Pancreas (tissue), 10 donors: ENCODE results near the gene MAST2. TPM values are rescaled to one million over a fixed set of nuclear protein-coding genes. Genes with fewer than 3 reads are reported as not detected.

Experiments
- ATAC-seq, 4 donors: fragments of 200-7000 bp; cut with Tn5 transposase; one replicate each; pipeline versions ENCODE4 v1.8.0 to v1.9.1; 2020; ENCODE audit warnings: mild to moderate bottlenecking in 4 of 4, moderate library complexity in 4 of 4
- DNase-seq, 6 donors: peaks; one replicate each; pipeline ENCODE4 v3.0.0-alpha.2; 2020
- FAIRE-seq: peaks from 2 replicates; lab custom pipeline; 2012; peaks lifted over from hg19 to GRCh38; lab: Jason Lieb, UNC
- H3K27ac ChIP-seq, 4 donors: fragments of 200-600 bp; sonication (generic); 1 replicate in 3 of 4; 2 replicates in 1 of 4; pipeline versions ENCODE4 v1.5.0 to v1.8.0; 2020
- H3K27me3 ChIP-seq, 4 donors: fragments of 200-600 bp; one replicate each; pipeline ENCODE4 v1.8.0; 2021
- H3K36me3 ChIP-seq, 3 donors: fragments of 200-600 bp; sonication (generic) in 1 of 3; one replicate each; pipeline versions ENCODE4 v1.5.0 to v1.8.0; 2020 to 2021
- H3K4me1 ChIP-seq, 3 donors: fragments of 200-600 bp; one replicate each; pipeline ENCODE4 v1.8.0; 2021
- H3K4me3 ChIP-seq, 4 donors: fragments of 200-600 bp; sonication (generic) in 2 of 4; one replicate each; pipeline versions ENCODE4 v1.5.0 to v1.8.0; 2020 to 2021
- H3K9me3 ChIP-seq, 4 donors: fragments of 200-600 bp; one replicate each; pipeline ENCODE4 v1.8.0; 2021
- WGBS, 2 donors: extraction: QIAGEN DNeasy Blood & Tissue Kit; methylation state at CpG; one replicate each; pipeline ENCODE4 v1.1.7; 2013; 5-methylcytosine and 5-hydroxymethylcytosine counted together
- intact Hi-C, 3 donors: fragments of 100-400 bp; cut with DNase I; formaldehyde crosslinking; loops; one replicate each; pipeline versions ENCODE4 v1.11.1 to v1.14.2; 2022
- polyA plus RNA-seq, 2 donors: library from polyadenylated mRNA; stranded (reverse); fragments of 200-250 nt; gene quantifications; one replicate each; pipeline ENCODE4 v1.2.3, GENCODE V29; 2013
- total RNA-seq, 6 donors: library from RNA; stranded (reverse); fragmentation: NEBNext Ultra II Directional in 4 of 6; extraction: Animal tissue kit (Norgen Biotek cat#: 25700) in 4 of 6; gene quantifications; one replicate each; pipeline versions ENCODE4 v1.2.1 to v1.2.4, GENCODE V29; 2021 to 2023
- TF ChIP-seq, protein P1 (sequence below), 4 donors: fragments of 200-600 bp; sonication (generic) in 3 of 4; IDR thresholded peaks; one replicate each; pipeline versions ENCODE4 v1.5.0 to v1.8.0; 2021; ENCODE audit warnings: antibody characterized with exemption in 4 of 4
- donor health status: healthy with polysubstance abuse.
- donor health status: DM: no; HTN: no; CAD: no; lungs with moderate emphysema.
- donor health status: DM: no; HTN: no; CAD: no.
- donor health status: control.
- donor health status: control.
- donor health status: Bipolar disorder and iron deficiency.
- donor health status: DM: yes; HTN: yes; CAD: no.
- donor health status: DM: no; HTN: no; CAD: no.
- donor health status: DM: no; HTN: no; CAD: no.
- donor health status: DM: yes; HTN: yes; CAD: no.

Gene MAST2
- total and polyA plus RNA-seq, 8 donors: 5.1 to 14.5 (median 7.7) TPM

- Histone ChIP-seq H3K4me3 (no peak overlapping the region), H3K27me3 (no peaks in the 10 kb centered on the region), H3K4me1 (peaks cover 14 to 17% (median 14%) of the 10 kb centered on the region in 3 donors), H3K9me3 (no peaks in the 10 kb centered on the region), H3K27ac (no peak overlapping the region), H3K36me3 (no peaks in the 10 kb centered on the region)
- intact Hi-C loops: no loop called here
- WGBS, 2 donors: 93 to 95% methylated on average over 2 of the region's 2 CpGs
- TF ChIP-seq, protein P1, sequence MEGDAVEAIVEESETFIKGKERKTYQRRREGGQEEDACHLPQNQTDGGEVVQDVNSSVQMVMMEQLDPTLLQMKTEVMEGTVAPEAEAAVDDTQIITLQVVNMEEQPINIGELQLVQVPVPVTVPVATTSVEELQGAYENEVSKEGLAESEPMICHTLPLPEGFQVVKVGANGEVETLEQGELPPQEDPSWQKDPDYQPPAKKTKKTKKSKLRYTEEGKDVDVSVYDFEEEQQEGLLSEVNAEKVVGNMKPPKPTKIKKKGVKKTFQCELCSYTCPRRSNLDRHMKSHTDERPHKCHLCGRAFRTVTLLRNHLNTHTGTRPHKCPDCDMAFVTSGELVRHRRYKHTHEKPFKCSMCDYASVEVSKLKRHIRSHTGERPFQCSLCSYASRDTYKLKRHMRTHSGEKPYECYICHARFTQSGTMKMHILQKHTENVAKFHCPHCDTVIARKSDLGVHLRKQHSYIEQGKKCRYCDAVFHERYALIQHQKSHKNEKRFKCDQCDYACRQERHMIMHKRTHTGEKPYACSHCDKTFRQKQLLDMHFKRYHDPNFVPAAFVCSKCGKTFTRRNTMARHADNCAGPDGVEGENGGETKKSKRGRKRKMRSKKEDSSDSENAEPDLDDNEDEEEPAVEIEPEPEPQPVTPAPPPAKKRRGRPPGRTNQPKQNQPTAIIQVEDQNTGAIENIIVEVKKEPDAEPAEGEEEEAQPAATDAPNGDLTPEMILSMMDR (IDR thresholded peaks at IDR 0.05): no peak
- DNase-seq: no peak
- no peak for FAIRE-seq
- no peak for ATAC-seq
These were observed 92.0 kb downstream of the MAST2 start for GRCh38 chr1:45895406-45895805.

DNA sequence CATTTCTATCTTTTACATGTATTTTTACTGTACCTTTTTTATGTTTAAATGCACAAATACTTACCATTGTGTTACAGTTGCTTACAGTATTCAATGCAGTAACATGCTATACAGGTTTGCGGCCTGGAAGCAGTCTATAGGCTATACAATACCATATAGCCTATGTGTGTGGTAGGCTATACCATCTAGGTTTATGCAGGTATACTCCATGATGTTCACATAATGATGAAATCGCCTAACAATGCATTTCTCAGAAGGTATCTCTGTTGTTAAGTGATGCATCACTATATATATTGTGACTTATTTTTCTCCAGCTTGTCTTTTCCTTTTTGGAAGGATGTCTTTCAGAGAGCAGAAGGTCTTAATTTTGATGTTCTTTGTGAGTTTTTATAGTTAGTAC, 103.5 kb downstream of the MAST2 start:
- ATAC-seq (no peak), DNase-seq (no peak), FAIRE-seq (no peak)
- Histone ChIP-seq H3K27me3 (no peaks in the 10 kb centered on the region), H3K27ac (no peak overlapping the region), H3K9me3 (no peaks in the 10 kb centered on the region), H3K4me3 (no peak overlapping the region), H3K36me3 (no peaks in the 10 kb centered on the region), H3K4me1 (no peaks in the 10 kb centered on the region)
- TF ChIP-seq, protein P1 (IDR thresholded peaks at IDR 0.05): no peak
- WGBS, 2 donors: 94 to 99% methylated on average over 2 of the region's 2 CpGs
- intact Hi-C loops: no loop called here

- intact Hi-C loops: no loop called here
- H3K36me3 ChIP-seq: no peaks in the 10 kb centered on the region
- no peaks in the 10 kb centered on the region for H3K27me3 ChIP-seq
- H3K9me3 ChIP-seq: no peaks in the 10 kb centered on the region
- H3K4me3 ChIP-seq: no peak overlapping the region
- no peak overlapping the region for H3K27ac ChIP-seq
- H3K4me1 ChIP-seq: no peaks in the 10 kb centered on the region
- 69 to 83% methylated on average over 3 of the region's 3 CpGs for WGBS, 2 donors
- TF ChIP-seq, protein P1 (IDR thresholded peaks at IDR 0.05): no peak
- no peak for FAIRE-seq
- ATAC-seq: no peak
- no peak for DNase-seq
These were observed 105.3 kb downstream of the MAST2 start for GRCh38 chr1:45908611-45909140.

GRCh38 chr1:45911634-45912033, 108.2 kb downstream of the MAST2 start:
- H3K27ac ChIP-seq: no peak overlapping the region
- ATAC-seq (no peak), DNase-seq (no peak), FAIRE-seq (no peak)
- no peaks in the 10 kb centered on the region for H3K27me3 ChIP-seq
- intact Hi-C loops: no loop called here
- H3K4me1 ChIP-seq: no peaks in the 10 kb centered on the region
- no peaks in the 10 kb centered on the region for H3K36me3 ChIP-seq
- WGBS, 2 donors: 72 to 95% methylated on average over 1 of the region's 1 CpG
- TF ChIP-seq, protein P1 (IDR thresholded peaks at IDR 0.05): no peak
- H3K9me3 ChIP-seq: no peaks in the 10 kb centered on the region
- H3K4me3 ChIP-seq: no peak overlapping the region

- H3K4me1 ChIP-seq: no peaks in the 10 kb centered on the region
- FAIRE-seq (no peak), DNase-seq (no peak), ATAC-seq (peak in 2 of 4 donors; percentile 46 to 61)
- intact Hi-C loops: no loop called here
- H3K27ac ChIP-seq: no peak overlapping the region
- H3K27me3 ChIP-seq: no peaks in the 10 kb centered on the region
- H3K4me3 ChIP-seq: no peak overlapping the region
- H3K9me3 ChIP-seq: no peaks in the 10 kb centered on the region
- no peaks in the 10 kb centered on the region for H3K36me3 ChIP-seq
- WGBS, 2 donors: 82 to 84% methylated on average over 6 of the region's 6 CpGs
- TF ChIP-seq, protein P1 (IDR thresholded peaks at IDR 0.05): no peak
These were observed 109.8 kb downstream of the MAST2 start for GRCh38 chr1:45913183-45913683.
